ENCODE measurements around the gene DIO3. TPM values are rescaled to one million over a fixed set of nuclear protein-coding genes. Genes with fewer than 3 reads are reported as not detected.

Gene DIO3
- total RNA-seq, 1 donor from 2014 or later = 4.4 TPM

- Mint-ChIP-seq H3K9me3 (ENCODE audit: low read depth) (peaks cover 6% of the 10 kb centered on the region), H3K27me3 (peaks cover 3% of the 10 kb centered on the region), H3K4me3 (ENCODE audit: low read depth) (no peak overlapping the region), H3K4me1 (ENCODE audit: low read depth) (no peaks in the 10 kb centered on the region), H3K27ac (no peak overlapping the region), H3K36me3 (ENCODE audit: insufficient read depth) (no peaks in the 10 kb centered on the region)
- DNase-seq (ENCODE audit: low spot score, unreplicated experiment) = no peak
- no peak for TF ChIP-seq CTCF (IDR thresholded peaks at IDR 0.05; ENCODE audit: unreplicated experiment)
These were observed 36.9 kb downstream of the DIO3 start for GRCh38 chr14:101598159-101598558.

DNA sequence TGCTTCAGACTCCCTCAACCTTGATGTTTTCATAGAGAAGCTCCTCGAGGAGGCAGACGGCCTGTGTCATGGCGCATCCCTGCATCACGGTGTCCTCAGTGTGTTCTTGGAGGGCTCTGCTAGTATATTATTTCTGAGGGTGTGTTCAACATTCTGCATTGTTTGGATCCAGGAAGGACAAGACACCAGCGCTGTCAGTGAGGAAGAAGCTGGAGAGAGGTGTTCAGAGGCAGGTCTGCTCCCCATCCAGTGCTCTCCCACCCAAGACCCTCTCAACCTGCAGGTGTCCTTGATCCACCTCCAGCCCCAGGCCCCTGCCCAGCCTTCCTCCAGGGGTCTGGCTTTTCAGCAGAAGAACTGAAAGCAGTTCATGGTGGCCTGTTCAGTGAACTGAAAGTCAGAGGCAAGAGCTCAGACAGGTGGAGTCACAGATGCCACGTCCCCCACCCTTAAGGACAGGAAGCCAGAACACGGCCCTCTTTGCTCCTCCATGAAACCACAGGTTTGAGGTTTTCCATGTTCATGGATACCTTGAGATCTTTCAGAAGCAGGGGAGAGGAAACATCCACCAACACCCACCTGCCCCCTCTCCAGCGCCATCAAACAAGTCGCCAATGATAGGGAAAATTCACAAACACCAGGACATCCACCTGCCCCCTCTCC lies 37.4 kb downstream of the DIO3 start:
- no peak for TF ChIP-seq CTCF (IDR thresholded peaks at IDR 0.05; ENCODE audit: unreplicated experiment)
- DNase-seq (ENCODE audit: low spot score, unreplicated experiment) = no peak
- no peaks in the 10 kb centered on the region for H3K4me1 Mint-ChIP-seq (ENCODE audit: low read depth)
- no peaks in the 10 kb centered on the region for H3K36me3 Mint-ChIP-seq (ENCODE audit: insufficient read depth)
- H3K27me3 Mint-ChIP-seq = peaks cover 3% of the 10 kb centered on the region
- peaks cover 6% of the 10 kb centered on the region for H3K9me3 Mint-ChIP-seq (ENCODE audit: low read depth)
- no peak overlapping the region for H3K27ac Mint-ChIP-seq
- H3K4me3 Mint-ChIP-seq (ENCODE audit: low read depth) = no peak overlapping the region

DNA sequence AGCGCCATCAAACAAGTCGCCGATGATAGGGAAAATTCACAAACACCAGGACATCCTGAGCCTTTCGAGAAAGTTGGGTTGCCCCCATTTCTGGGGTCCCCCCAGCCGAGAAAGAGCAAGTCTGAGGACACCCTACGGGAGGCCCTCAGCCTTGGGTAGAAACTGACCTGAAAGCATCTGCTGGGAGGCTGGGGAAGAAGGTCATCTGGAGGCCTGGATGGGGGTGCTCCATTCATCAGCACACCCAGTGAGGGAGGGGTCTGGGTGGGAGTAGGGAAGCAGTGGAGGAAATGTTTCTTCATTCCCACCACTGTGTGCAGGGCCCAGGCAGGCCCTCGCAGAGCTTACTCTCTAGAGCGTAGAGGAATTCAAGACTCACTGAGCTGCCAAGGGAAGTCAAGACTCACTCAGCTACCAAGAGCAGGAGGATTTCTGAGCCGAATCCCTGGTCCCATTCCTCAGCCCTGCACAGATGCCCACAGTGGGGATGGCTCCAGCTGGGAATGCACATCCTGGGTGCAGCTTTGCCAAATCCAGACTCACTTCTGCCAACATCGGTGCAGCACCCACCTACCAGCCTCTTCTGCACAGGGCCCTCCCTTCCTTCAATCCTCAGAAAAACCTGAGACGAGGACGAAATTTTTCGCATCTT lies 38.1 kb downstream of the DIO3 start:
- no peaks in the 10 kb centered on the region for H3K36me3 Mint-ChIP-seq (ENCODE audit: insufficient read depth)
- no peak overlapping the region for H3K4me3 Mint-ChIP-seq (ENCODE audit: low read depth)
- no peak overlapping the region for H3K27ac Mint-ChIP-seq
- DNase-seq (ENCODE audit: low spot score, unreplicated experiment) = no peak
- H3K27me3 Mint-ChIP-seq = no peaks in the 10 kb centered on the region
- TF ChIP-seq CTCF (IDR thresholded peaks at IDR 0.05; ENCODE audit: unreplicated experiment) = no peak
- H3K4me1 Mint-ChIP-seq (ENCODE audit: low read depth) = no peaks in the 10 kb centered on the region
- peaks cover 6% of the 10 kb centered on the region for H3K9me3 Mint-ChIP-seq (ENCODE audit: low read depth)

- Mint-ChIP-seq H3K4me1 (ENCODE audit: low read depth) (no peaks in the 10 kb centered on the region), H3K4me3 (ENCODE audit: low read depth) (no peak overlapping the region), H3K27me3 (peaks cover 5% of the 10 kb centered on the region), H3K36me3 (ENCODE audit: insufficient read depth) (no peaks in the 10 kb centered on the region), H3K27ac (no peak overlapping the region), H3K9me3 (ENCODE audit: low read depth) (peaks cover 6% of the 10 kb centered on the region)
- no peak for TF ChIP-seq CTCF (IDR thresholded peaks at IDR 0.05; ENCODE audit: unreplicated experiment)
- DNase-seq (ENCODE audit: low spot score, unreplicated experiment) = no peak
These were observed 39.1 kb downstream of the DIO3 start for GRCh38 chr14:101600336-101600890.

- H3K4me3 Mint-ChIP-seq (ENCODE audit: low read depth) = no peak overlapping the region
- no peaks in the 10 kb centered on the region for H3K36me3 Mint-ChIP-seq (ENCODE audit: insufficient read depth)
- H3K27ac Mint-ChIP-seq = no peak overlapping the region
- H3K27me3 Mint-ChIP-seq = peaks cover 11% of the 10 kb centered on the region
- no peak for TF ChIP-seq CTCF (IDR thresholded peaks at IDR 0.05; ENCODE audit: unreplicated experiment)
- H3K4me1 Mint-ChIP-seq (ENCODE audit: low read depth) = no peaks in the 10 kb centered on the region
- peaks cover 6% of the 10 kb centered on the region for H3K9me3 Mint-ChIP-seq (ENCODE audit: low read depth)
- no peak for DNase-seq (ENCODE audit: low spot score, unreplicated experiment)
These were observed 39.8 kb downstream of the DIO3 start for GRCh38 chr14:101600891-101601605.
